Measurements from ENCODE around the gene PLIN3. TPM values are rescaled to one million over a fixed set of nuclear protein-coding genes. Genes with fewer than 3 reads are reported as not detected.

PLIN3 gene
- total and polyA plus RNA-seq, 2 of the 8 experiments (the other 6 are each of a cell fraction or from before 2014, with no cell fraction given) = 60.7 to 61.5 TPM

DNA sequence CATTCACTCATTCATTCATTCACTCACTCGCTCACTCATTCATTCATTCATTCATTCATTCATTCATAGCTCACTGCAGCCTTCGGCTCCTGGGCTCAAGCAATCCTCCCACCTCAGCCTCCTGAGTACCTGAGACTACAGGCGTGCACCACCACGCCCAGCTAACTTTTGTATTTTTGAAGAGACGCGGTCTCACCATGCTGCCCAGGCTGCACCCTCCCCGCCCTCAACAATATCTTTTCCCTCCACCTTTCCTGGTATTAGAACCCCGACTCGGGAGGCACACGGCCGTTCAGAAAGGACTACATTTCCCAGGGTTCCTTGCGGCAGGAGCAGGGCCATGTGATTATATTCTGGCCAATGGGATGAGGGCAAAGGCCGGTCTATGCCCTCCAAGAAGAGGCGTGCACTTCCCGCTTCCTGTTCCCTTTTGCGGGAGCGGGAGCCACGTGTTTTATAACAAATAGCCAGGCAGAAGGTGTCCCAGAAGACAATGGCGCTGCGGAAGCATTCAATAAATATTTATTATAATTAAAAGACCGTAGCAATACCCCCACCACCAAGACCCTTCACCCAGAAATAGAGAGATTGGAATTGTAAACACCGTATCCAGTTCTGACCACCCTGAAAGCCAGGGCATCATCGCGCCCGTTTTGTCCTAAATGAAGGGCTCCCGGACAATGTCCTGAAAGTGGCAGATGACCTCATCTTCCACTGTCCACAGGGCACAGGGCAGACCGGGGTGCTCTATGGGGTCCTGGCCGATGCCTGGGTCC, 51.9 kb downstream of the PLIN3 start (continued):
- TF ChIP-seq SP2 (IDR thresholded peaks at IDR 0.05; ENCODE audit: low read length) (no peak), NRF1 (IDR thresholded peaks at IDR 0.05; ENCODE audit: low read depth, low read length) (no peak), CBX5 (IDR thresholded peaks at IDR 0.05; ENCODE audit: low read depth, low read length) (no peak), ZNF274 (IDR thresholded peaks at IDR 0.05; ENCODE audit: borderline replicate concordance, extremely low read depth, low read length) (no peak), RXRA (IDR thresholded peaks at IDR 0.05; ENCODE audit: insufficient read depth, low read depth, low read length) (no peak), EZH2 (IDR thresholded peaks at IDR 0.05; ENCODE audit: low read depth, low read length, severe bottlenecking) (no peak), BCL11A (IDR thresholded peaks at IDR 0.05; ENCODE audit: low read depth in 2 of 2, low read length in 2 of 2) (no peak), CHD2 (IDR thresholded peaks at IDR 0.05; ENCODE audit: low read length) (peak; percentile 62), ASH2L (IDR thresholded peaks at IDR 0.05; ENCODE audit: low read length) (no peak), POLR2AphosphoS5 (IDR thresholded peaks at IDR 0.05; ENCODE audit: low read depth, low read length) (no peak)
- TF ChIP-seq, protein P1, sequence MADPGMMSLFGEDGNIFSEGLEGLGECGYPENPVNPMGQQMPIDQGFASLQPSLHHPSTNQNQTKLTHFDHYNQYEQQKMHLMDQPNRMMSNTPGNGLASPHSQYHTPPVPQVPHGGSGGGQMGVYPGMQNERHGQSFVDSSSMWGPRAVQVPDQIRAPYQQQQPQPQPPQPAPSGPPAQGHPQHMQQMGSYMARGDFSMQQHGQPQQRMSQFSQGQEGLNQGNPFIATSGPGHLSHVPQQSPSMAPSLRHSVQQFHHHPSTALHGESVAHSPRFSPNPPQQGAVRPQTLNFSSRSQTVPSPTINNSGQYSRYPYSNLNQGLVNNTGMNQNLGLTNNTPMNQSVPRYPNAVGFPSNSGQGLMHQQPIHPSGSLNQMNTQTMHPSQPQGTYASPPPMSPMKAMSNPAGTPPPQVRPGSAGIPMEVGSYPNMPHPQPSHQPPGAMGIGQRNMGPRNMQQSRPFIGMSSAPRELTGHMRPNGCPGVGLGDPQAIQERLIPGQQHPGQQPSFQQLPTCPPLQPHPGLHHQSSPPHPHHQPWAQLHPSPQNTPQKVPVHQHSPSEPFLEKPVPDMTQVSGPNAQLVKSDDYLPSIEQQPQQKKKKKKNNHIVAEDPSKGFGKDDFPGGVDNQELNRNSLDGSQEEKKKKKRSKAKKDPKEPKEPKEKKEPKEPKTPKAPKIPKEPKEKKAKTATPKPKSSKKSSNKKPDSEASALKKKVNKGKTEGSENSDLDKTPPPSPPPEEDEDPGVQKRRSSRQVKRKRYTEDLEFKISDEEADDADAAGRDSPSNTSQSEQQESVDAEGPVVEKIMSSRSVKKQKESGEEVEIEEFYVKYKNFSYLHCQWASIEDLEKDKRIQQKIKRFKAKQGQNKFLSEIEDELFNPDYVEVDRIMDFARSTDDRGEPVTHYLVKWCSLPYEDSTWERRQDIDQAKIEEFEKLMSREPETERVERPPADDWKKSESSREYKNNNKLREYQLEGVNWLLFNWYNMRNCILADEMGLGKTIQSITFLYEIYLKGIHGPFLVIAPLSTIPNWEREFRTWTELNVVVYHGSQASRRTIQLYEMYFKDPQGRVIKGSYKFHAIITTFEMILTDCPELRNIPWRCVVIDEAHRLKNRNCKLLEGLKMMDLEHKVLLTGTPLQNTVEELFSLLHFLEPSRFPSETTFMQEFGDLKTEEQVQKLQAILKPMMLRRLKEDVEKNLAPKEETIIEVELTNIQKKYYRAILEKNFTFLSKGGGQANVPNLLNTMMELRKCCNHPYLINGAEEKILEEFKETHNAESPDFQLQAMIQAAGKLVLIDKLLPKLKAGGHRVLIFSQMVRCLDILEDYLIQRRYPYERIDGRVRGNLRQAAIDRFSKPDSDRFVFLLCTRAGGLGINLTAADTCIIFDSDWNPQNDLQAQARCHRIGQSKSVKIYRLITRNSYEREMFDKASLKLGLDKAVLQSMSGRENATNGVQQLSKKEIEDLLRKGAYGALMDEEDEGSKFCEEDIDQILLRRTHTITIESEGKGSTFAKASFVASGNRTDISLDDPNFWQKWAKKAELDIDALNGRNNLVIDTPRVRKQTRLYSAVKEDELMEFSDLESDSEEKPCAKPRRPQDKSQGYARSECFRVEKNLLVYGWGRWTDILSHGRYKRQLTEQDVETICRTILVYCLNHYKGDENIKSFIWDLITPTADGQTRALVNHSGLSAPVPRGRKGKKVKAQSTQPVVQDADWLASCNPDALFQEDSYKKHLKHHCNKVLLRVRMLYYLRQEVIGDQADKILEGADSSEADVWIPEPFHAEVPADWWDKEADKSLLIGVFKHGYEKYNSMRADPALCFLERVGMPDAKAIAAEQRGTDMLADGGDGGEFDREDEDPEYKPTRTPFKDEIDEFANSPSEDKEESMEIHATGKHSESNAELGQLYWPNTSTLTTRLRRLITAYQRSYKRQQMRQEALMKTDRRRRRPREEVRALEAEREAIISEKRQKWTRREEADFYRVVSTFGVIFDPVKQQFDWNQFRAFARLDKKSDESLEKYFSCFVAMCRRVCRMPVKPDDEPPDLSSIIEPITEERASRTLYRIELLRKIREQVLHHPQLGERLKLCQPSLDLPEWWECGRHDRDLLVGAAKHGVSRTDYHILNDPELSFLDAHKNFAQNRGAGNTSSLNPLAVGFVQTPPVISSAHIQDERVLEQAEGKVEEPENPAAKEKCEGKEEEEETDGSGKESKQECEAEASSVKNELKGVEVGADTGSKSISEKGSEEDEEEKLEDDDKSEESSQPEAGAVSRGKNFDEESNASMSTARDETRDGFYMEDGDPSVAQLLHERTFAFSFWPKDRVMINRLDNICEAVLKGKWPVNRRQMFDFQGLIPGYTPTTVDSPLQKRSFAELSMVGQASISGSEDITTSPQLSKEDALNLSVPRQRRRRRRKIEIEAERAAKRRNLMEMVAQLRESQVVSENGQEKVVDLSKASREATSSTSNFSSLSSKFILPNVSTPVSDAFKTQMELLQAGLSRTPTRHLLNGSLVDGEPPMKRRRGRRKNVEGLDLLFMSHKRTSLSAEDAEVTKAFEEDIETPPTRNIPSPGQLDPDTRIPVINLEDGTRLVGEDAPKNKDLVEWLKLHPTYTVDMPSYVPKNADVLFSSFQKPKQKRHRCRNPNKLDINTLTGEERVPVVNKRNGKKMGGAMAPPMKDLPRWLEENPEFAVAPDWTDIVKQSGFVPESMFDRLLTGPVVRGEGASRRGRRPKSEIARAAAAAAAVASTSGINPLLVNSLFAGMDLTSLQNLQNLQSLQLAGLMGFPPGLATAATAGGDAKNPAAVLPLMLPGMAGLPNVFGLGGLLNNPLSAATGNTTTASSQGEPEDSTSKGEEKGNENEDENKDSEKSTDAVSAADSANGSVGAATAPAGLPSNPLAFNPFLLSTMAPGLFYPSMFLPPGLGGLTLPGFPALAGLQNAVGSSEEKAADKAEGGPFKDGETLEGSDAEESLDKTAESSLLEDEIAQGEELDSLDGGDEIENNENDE (IDR thresholded peaks at IDR 0.05; ENCODE audit: insufficient replicate concordance, low read length) = no peak
